Neural cell (in vitro differentiated cells): ENCODE data around the gene PRELID2.

Source experiments
- EP300 ChIP-seq: fragments of 450-650 bp; conservative IDR thresholded peaks from 2 replicates; pipeline ENCODE4 v1.6.1; 2014; ENCODE audit warnings: antibody characterized with exemption, mild to moderate bottlenecking, moderate library complexity; ENCODE audit not compliant: poor library complexity, severe bottlenecking
- EZH2 ChIP-seq: fragments of 200-600, 300-800 bp; shearing (Covaris generic), sonication (generic); IDR thresholded peaks from 2 replicates; pipeline ENCODE4 v1.6.1; 2014; ENCODE audit warnings: antibody characterized with exemption, low read length, borderline replicate concordance, mild to moderate bottlenecking; ENCODE audit not compliant: insufficient read depth, poor library complexity, severe bottlenecking
- POLR2AphosphoS5 ChIP-seq: IDR thresholded peaks from 2 replicates; pipeline ENCODE4 v1.6.1; 2012
- RAD21 ChIP-seq: fragments of 450-650 bp; conservative IDR thresholded peaks from 2 replicates; pipeline ENCODE4 v1.6.1; 2014; ENCODE audit warnings: antibody characterized with exemption, mild to moderate bottlenecking, moderate library complexity
- SMC3 ChIP-seq: fragments of 450-650 bp; conservative IDR thresholded peaks from 2 replicates; pipeline ENCODE4 v1.6.1; 2014; ENCODE audit warnings: antibody characterized with exemption, mild to moderate bottlenecking, moderate library complexity; ENCODE audit not compliant: poor library complexity
- TAF1 ChIP-seq: IDR thresholded peaks from 2 replicates; pipeline ENCODE4 v1.6.1; 2012; ENCODE audit warnings: low read depth
- TF ChIP-seq, protein P1 (sequence below): fragments of 450-650 bp; IDR thresholded peaks from 2 replicates; pipeline ENCODE4 v1.5.1; 2014; ENCODE audit warnings: antibody characterized with exemption, mild to moderate bottlenecking, moderate library complexity; ENCODE audit not compliant: poor library complexity, severe bottlenecking

DNA sequence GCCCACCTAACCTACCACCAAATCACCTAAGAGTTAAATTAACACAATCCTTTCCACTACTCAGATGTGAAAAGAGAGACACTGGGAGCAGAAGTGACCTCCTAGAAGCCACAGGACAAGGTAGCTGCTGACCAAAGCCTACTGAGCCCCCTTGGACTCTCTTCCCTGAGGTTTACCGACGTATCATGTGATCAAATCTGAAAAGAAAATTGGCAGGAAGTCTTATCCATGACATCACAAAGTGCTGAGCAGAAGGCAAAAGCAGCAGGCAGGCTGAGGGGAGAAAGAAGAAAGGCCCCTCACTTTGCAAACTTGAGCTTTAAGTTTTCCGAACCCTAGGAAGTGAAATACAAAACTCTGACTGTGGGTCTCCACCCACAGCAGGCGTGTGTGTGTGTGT lies 11.1 kb downstream of the PRELID2 start:
- TF ChIP-seq, protein P1, sequence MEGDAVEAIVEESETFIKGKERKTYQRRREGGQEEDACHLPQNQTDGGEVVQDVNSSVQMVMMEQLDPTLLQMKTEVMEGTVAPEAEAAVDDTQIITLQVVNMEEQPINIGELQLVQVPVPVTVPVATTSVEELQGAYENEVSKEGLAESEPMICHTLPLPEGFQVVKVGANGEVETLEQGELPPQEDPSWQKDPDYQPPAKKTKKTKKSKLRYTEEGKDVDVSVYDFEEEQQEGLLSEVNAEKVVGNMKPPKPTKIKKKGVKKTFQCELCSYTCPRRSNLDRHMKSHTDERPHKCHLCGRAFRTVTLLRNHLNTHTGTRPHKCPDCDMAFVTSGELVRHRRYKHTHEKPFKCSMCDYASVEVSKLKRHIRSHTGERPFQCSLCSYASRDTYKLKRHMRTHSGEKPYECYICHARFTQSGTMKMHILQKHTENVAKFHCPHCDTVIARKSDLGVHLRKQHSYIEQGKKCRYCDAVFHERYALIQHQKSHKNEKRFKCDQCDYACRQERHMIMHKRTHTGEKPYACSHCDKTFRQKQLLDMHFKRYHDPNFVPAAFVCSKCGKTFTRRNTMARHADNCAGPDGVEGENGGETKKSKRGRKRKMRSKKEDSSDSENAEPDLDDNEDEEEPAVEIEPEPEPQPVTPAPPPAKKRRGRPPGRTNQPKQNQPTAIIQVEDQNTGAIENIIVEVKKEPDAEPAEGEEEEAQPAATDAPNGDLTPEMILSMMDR = no peak
- TF ChIP-seq EZH2 (no peak), RAD21 (no peak), SMC3 (no peak), EP300 (no peak), TAF1 (no peak), POLR2AphosphoS5 (no peak)
